ENCODE data around the gene LRMDA.

- TF ChIP-seq POLR2A (IDR thresholded peaks at IDR 0.05; ENCODE audit: low read depth, low read length) (no peak), EZH2 (IDR thresholded peaks at IDR 0.05; ENCODE audit: borderline replicate concordance, low read depth, low read length, severe bottlenecking) (no peak), CTCF (IDR thresholded peaks at IDR 0.05; ENCODE audit: extremely low read depth in 1 of 2, insufficient read depth in 1 of 2, low read depth in 1 of 2, low read length in 2 of 2) (no peak), POLR2AphosphoS5 (IDR thresholded peaks at IDR 0.05; ENCODE audit: insufficient read depth, low read depth, low read length) (no peak), MAX (IDR thresholded peaks at IDR 0.05; ENCODE audit: insufficient read depth, insufficient read length) (no peak), FOS (IDR thresholded peaks at IDR 0.05; ENCODE audit: borderline replicate concordance, insufficient read depth, low read length) (no peak), MYC (IDR thresholded peaks at IDR 0.05; ENCODE audit: low read depth, low read length) (no peak)
Measured at GRCh38 chr10:75542084-75542483, 110.7 kb downstream of the LRMDA start.
